Type B pancreatic cell (in vitro differentiated cells): Measurements from ENCODE around the gene RAB30. TPM values are rescaled to one million over a fixed set of nuclear protein-coding genes. Genes with fewer than 3 reads are reported as not detected.

Experiments
- DNase-seq: peaks from one replicate; pipeline ENCODE4 v3.0.0; 2021; ENCODE audit warnings: mixed read lengths; ENCODE audit not compliant: unreplicated experiment; ENCODE audit errors: extremely low spot score
- H3K27ac Mint-ChIP-seq: 2 replicates; pipeline ENCODE4 v1.8.0; 2021; ENCODE audit warnings: mild to moderate bottlenecking, mixed read lengths
- H3K27me3 Mint-ChIP-seq: 2 replicates; pipeline ENCODE4 v1.8.0; 2021; ENCODE audit warnings: mixed read lengths
- H3K36me3 Mint-ChIP-seq: 2 replicates; pipeline ENCODE4 v1.8.0; 2021; ENCODE audit warnings: mixed read lengths
- H3K4me1 Mint-ChIP-seq: one replicate; pipeline ENCODE4 v1.8.0; 2021; ENCODE audit warnings: mixed read lengths; ENCODE audit not compliant: unreplicated experiment
- H3K4me3 Mint-ChIP-seq: 2 replicates; pipeline ENCODE4 v1.8.0; 2021; ENCODE audit warnings: mild to moderate bottlenecking, mixed read lengths
- H3K9me3 Mint-ChIP-seq: 2 replicates; pipeline ENCODE4 v1.8.0; 2021; ENCODE audit warnings: mixed read lengths
- total RNA-seq: library from RNA; stranded (reverse); gene quantifications from 2 replicates; pipeline ENCODE4 v1.2.1, GENCODE V29; 2021; ENCODE audit warnings: low replicate concordance
- TF ChIP-seq, protein P1 (sequence below): fragments of 200-600 bp; sonication (generic); conservative IDR thresholded peaks from 2 replicates; pipeline ENCODE4 v1.5.0; 2021; ENCODE audit warnings: antibody characterized with exemption, mild to moderate bottlenecking

Gene RAB30
- total RNA-seq, 1 donor from 2014 or later: 13.8 TPM

DNA sequence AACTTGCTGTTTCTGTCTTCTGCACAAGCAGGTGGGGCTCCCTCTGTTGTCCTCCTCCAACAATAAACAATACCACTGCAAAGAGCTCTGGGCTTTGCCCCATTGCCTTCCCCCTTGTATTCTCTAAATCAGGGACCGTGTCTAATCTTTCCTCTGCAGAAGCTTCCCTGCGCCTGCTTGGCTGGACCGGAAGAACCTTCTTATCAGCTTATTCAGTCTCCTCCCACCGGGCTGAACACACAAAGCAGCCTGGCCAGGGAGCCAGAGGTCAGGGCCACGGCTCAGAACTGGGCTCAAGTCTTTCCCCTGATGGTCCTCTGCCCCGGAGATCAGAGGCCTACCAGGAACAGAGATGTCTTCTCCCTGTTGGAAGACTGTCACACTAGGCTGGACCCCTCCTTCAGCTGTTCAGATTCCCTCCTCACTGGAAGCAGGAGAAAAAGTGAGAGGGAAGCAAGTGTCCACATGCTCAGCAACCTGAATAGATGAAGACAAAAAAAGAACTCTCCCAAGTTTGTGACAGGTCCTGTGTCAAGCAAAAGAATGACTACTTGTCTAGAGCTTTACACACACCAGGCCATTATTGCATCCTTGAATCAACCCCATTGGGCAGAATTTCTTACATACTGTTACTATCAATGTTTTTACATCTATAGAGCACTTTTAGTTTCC lies 63.7 kb downstream of the RAB30 start:
- peaks cover 29% of the 10 kb centered on the region for H3K4me1 Mint-ChIP-seq
- no peaks in the 10 kb centered on the region for H3K27me3 Mint-ChIP-seq
- no peak for DNase-seq
- TF ChIP-seq, protein P1, sequence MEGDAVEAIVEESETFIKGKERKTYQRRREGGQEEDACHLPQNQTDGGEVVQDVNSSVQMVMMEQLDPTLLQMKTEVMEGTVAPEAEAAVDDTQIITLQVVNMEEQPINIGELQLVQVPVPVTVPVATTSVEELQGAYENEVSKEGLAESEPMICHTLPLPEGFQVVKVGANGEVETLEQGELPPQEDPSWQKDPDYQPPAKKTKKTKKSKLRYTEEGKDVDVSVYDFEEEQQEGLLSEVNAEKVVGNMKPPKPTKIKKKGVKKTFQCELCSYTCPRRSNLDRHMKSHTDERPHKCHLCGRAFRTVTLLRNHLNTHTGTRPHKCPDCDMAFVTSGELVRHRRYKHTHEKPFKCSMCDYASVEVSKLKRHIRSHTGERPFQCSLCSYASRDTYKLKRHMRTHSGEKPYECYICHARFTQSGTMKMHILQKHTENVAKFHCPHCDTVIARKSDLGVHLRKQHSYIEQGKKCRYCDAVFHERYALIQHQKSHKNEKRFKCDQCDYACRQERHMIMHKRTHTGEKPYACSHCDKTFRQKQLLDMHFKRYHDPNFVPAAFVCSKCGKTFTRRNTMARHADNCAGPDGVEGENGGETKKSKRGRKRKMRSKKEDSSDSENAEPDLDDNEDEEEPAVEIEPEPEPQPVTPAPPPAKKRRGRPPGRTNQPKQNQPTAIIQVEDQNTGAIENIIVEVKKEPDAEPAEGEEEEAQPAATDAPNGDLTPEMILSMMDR: no peak
- H3K9me3 Mint-ChIP-seq: no peaks in the 10 kb centered on the region
- H3K36me3 Mint-ChIP-seq: no peaks in the 10 kb centered on the region
- peak overlapping the region; percentile 65 for H3K4me3 Mint-ChIP-seq
- peak overlapping the region; percentile 42 for H3K27ac Mint-ChIP-seq

DNA sequence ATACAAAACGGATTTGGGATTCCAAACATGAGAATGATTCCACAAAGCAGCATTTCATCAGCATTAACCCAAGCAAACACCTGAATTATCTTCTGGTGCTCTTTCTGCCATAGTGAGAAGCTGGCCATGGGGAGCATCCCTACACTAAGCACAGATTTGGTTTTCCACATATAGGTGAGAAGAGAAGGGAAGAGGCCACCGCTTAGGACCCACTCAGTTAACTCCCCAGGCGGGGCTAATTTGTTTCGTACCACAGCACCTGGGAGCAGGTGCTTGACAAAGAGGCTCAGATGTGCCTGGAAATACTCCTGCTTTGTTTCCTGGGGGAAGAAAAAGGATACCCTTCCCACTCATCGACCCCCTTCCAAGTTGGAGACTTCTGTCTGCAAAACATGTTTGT lies 64.2 kb downstream of the RAB30 start:
- Mint-ChIP-seq H3K4me1 (peaks cover 29% of the 10 kb centered on the region), H3K4me3 (no peak overlapping the region), H3K27me3 (no peaks in the 10 kb centered on the region), H3K36me3 (no peaks in the 10 kb centered on the region), H3K9me3 (no peaks in the 10 kb centered on the region), H3K27ac (peak overlapping the region; percentile 42)
- TF ChIP-seq, protein P1: no peak
- DNase-seq: no peak

DNA sequence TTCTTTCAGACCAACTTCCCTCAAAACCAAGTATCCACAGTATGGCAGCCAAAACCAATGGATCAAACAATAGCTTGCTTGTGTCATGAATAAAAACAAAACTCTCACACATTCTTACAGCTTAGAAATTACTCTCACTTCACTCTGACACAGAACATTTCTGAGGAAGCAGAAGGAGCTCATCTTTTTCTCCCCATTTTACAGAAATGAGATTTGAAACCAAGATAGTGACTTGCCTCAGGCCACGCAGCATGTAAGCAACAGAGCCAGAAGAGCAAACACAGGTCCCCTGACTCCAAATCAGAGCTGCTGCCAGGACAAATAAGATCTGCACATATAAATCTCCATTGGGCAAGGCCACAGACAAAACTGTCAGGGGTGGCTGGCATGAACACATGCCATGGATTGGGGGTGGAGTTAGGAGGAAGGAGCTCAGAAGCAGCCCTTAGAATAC lies 64.8 kb downstream of the RAB30 start:
- Mint-ChIP-seq H3K9me3 (no peaks in the 10 kb centered on the region), H3K4me3 (no peak overlapping the region), H3K36me3 (no peaks in the 10 kb centered on the region), H3K27ac (no peak overlapping the region), H3K4me1 (peaks cover 29% of the 10 kb centered on the region), H3K27me3 (no peaks in the 10 kb centered on the region)
- TF ChIP-seq, protein P1: no peak
- DNase-seq: no peak

DNA sequence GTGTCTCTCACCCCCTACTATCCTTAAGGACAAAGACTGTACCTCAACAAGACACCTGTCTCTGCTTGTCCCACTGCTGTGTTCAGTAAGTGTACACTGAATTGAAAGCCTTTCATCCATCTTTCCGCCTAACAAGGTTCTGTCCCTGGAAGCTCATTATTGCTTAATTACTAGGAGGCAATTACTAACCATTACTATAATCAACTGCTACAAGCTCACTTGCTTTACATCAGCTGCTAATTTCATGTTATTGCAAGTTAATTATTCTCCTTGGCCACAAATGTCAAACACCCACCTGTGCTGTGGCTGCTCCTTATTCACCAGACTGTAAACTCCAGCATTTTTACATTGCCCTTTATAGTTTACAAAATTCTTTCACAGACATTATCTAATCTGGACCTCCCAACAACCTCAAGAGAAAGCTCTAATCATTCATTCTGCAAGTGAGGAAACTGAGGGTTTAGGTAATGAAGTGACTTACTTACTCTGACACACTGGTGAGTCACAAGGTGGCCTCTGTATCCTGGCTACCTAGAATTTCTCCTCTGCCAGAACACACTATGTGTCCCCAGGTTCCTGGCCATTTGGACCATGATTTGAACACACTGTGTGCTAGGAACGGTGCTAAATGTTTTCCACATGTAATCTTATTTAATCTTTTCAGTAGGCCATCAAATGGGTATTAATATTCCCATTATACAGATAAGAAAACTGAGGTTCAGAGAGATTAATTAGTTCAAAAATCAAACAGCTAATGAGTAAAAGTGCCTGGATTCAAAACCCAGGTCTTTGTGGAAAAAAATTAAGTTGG lies 66.7 kb downstream of the RAB30 start:
- Mint-ChIP-seq H3K4me1 (peaks cover 33% of the 10 kb centered on the region), H3K36me3 (no peaks in the 10 kb centered on the region), H3K9me3 (no peaks in the 10 kb centered on the region), H3K27me3 (no peaks in the 10 kb centered on the region), H3K4me3 (no peak overlapping the region), H3K27ac (no peak overlapping the region)
- DNase-seq: no peak
- TF ChIP-seq, protein P1: no peak

DNA sequence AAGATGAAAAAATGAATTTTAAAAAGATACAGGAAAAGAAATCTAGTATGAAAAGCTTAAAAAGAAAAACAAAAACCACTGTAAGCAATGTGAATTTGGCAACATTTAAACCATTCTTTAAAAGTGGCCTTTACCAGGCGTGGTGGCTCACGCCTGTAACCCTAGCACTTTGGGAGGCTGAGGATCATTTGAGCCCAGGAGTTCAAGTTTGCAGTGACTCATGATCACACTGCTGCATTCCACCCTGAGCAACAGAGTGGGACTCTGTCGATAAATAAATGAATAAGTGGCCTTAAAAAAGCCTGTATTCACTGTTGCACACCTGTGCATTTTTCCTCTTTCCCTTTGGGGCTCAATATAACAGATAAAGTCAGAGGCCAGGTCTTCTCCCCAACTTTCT lies 69.2 kb downstream of the RAB30 start:
- no peaks in the 10 kb centered on the region for H3K27me3 Mint-ChIP-seq
- no peaks in the 10 kb centered on the region for H3K36me3 Mint-ChIP-seq
- H3K9me3 Mint-ChIP-seq: no peaks in the 10 kb centered on the region
- peaks cover 30% of the 10 kb centered on the region for H3K4me1 Mint-ChIP-seq
- no peak overlapping the region for H3K27ac Mint-ChIP-seq
- H3K4me3 Mint-ChIP-seq: no peak overlapping the region
- TF ChIP-seq, protein P1: no peak
- no peak for DNase-seq
